Neural cell (in vitro differentiated cells): Measurements from ENCODE around the gene BLVRA.
"Not testable (repeated sequence)": the region's sequence is repeated elsewhere in the genome, so short reads cannot be mapped to it uniquely, and the experiment has no call there.

Experiments used
- EP300 ChIP-seq: fragments of 450-650 bp; conservative IDR thresholded peaks from 2 replicates; pipeline ENCODE4 v1.6.1; 2014; ENCODE audit warnings: antibody characterized with exemption, mild to moderate bottlenecking, moderate library complexity; ENCODE audit not compliant: poor library complexity, severe bottlenecking
- MXI1 ChIP-seq: fragments of 450-650 bp; conservative IDR thresholded peaks from 2 replicates; pipeline ENCODE4 v1.6.1; 2014; ENCODE audit warnings: antibody characterized with exemption, mild to moderate bottlenecking; ENCODE audit not compliant: poor library complexity, severe bottlenecking
- POLR2AphosphoS5 ChIP-seq: IDR thresholded peaks from 2 replicates; pipeline ENCODE4 v1.6.1; 2012
- SMC3 ChIP-seq: fragments of 450-650 bp; conservative IDR thresholded peaks from 2 replicates; pipeline ENCODE4 v1.6.1; 2014; ENCODE audit warnings: antibody characterized with exemption, mild to moderate bottlenecking, moderate library complexity; ENCODE audit not compliant: poor library complexity
- TF ChIP-seq, protein P1 (sequence below): fragments of 450-650 bp; IDR thresholded peaks from 2 replicates; pipeline ENCODE4 v1.5.1; 2014; ENCODE audit warnings: antibody characterized with exemption, mild to moderate bottlenecking, moderate library complexity; ENCODE audit not compliant: poor library complexity, severe bottlenecking
- TF ChIP-seq, protein P2 (sequence below): IDR thresholded peaks from 2 replicates; pipeline ENCODE4 v1.6.1; 2012; ENCODE audit warnings: borderline replicate concordance

DNA sequence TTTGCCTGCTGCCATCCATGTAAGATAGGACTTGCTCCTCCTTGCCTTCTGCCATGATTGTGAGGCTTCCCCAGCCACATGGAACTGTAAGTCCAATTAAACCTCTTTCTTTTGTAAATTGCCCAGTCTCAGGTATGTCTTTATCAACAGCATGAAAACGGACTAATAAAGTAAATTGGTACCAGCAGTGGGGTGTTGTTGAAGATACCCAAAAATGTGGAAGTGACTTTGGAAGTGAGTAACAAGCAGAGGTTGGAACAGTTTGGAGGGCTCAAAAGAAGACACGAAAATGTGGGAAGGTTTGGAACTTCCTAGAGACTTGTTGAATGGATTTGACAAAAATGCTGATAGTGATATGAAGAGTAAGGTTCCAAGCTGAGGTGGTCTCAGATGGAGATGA, 42.5 kb upstream of the BLVRA start:
- TF ChIP-seq, protein P1, sequence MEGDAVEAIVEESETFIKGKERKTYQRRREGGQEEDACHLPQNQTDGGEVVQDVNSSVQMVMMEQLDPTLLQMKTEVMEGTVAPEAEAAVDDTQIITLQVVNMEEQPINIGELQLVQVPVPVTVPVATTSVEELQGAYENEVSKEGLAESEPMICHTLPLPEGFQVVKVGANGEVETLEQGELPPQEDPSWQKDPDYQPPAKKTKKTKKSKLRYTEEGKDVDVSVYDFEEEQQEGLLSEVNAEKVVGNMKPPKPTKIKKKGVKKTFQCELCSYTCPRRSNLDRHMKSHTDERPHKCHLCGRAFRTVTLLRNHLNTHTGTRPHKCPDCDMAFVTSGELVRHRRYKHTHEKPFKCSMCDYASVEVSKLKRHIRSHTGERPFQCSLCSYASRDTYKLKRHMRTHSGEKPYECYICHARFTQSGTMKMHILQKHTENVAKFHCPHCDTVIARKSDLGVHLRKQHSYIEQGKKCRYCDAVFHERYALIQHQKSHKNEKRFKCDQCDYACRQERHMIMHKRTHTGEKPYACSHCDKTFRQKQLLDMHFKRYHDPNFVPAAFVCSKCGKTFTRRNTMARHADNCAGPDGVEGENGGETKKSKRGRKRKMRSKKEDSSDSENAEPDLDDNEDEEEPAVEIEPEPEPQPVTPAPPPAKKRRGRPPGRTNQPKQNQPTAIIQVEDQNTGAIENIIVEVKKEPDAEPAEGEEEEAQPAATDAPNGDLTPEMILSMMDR = not testable (repeated sequence)
- not testable (repeated sequence) for TF ChIP-seq SMC3, EP300, POLR2AphosphoS5, MXI1
- TF ChIP-seq, protein P2, sequence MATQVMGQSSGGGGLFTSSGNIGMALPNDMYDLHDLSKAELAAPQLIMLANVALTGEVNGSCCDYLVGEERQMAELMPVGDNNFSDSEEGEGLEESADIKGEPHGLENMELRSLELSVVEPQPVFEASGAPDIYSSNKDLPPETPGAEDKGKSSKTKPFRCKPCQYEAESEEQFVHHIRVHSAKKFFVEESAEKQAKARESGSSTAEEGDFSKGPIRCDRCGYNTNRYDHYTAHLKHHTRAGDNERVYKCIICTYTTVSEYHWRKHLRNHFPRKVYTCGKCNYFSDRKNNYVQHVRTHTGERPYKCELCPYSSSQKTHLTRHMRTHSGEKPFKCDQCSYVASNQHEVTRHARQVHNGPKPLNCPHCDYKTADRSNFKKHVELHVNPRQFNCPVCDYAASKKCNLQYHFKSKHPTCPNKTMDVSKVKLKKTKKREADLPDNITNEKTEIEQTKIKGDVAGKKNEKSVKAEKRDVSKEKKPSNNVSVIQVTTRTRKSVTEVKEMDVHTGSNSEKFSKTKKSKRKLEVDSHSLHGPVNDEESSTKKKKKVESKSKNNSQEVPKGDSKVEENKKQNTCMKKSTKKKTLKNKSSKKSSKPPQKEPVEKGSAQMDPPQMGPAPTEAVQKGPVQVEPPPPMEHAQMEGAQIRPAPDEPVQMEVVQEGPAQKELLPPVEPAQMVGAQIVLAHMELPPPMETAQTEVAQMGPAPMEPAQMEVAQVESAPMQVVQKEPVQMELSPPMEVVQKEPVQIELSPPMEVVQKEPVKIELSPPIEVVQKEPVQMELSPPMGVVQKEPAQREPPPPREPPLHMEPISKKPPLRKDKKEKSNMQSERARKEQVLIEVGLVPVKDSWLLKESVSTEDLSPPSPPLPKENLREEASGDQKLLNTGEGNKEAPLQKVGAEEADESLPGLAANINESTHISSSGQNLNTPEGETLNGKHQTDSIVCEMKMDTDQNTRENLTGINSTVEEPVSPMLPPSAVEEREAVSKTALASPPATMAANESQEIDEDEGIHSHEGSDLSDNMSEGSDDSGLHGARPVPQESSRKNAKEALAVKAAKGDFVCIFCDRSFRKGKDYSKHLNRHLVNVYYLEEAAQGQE = not testable (repeated sequence)
